ENCODE measurements around the gene GPR15. TPM values are rescaled to one million over a fixed set of nuclear protein-coding genes. Genes with fewer than 3 reads are reported as not detected.

The GPR15 gene
- total and polyA plus RNA-seq, 2 donors from 2014 or later, result not detected

- Histone ChIP-seq H3K9me3 (ENCODE audit: control insufficient read depth in 2 of 3, insufficient read depth in 1 of 3, low read length in 3 of 3) (no peaks in the 10 kb centered on the region), H3K4me3 (ENCODE audit: low read length in 3 of 3) (no peak overlapping the region), H3K9ac (ENCODE audit: low read length in 3 of 3) (no peak overlapping the region), H3K27ac (ENCODE audit: low read depth in 2 of 2, low read length in 2 of 2) (no peak overlapping the region), H3K27me3 (ENCODE audit: control insufficient read depth, insufficient read depth, low read length) (no peaks in the 10 kb centered on the region), H3K36me3 (ENCODE audit: control insufficient read depth in 2 of 3, insufficient read depth in 3 of 3, low read length in 3 of 3) (no peaks in the 10 kb centered on the region), H3K4me1 (ENCODE audit: control insufficient read depth in 2 of 3, insufficient read depth in 2 of 3, low read depth in 1 of 3, low read length in 3 of 3) (no peaks in the 10 kb centered on the region)
- intact Hi-C loops (cut with DNase I), result no loop called here
- no peak for FAIRE-seq
- no peak for DNase-seq
- no peak for TF ChIP-seq CTCF (IDR thresholded peaks at IDR 0.05; ENCODE audit: borderline replicate concordance, extremely low read depth, insufficient read depth)
Observed at GRCh38 chr3:98532709-98533571, 1.2 kb downstream of the GPR15 start.

GRCh38 chr3:98534168-98534567 lies 2.4 kb downstream of the GPR15 start:
- no peak for FAIRE-seq

GRCh38 chr3:98534734-98535133 lies 3.0 kb downstream of the GPR15 start:
- no peaks in the 10 kb centered on the region for H3K36me3 ChIP-seq (ENCODE audit: control insufficient read depth in 2 of 3, insufficient read depth in 3 of 3, low read length in 3 of 3)
- no peaks in the 10 kb centered on the region for H3K9me3 ChIP-seq (ENCODE audit: control insufficient read depth in 2 of 3, insufficient read depth in 1 of 3, low read length in 3 of 3)
- no peak for TF ChIP-seq CTCF (IDR thresholded peaks at IDR 0.05; ENCODE audit: borderline replicate concordance, extremely low read depth, insufficient read depth)
- no peak overlapping the region for H3K9ac ChIP-seq (ENCODE audit: low read length in 3 of 3)
- no peak overlapping the region for H3K4me3 ChIP-seq (ENCODE audit: low read length in 3 of 3)
- FAIRE-seq, result no peak
- H3K27me3 ChIP-seq (ENCODE audit: control insufficient read depth, insufficient read depth, low read length), result no peaks in the 10 kb centered on the region
- intact Hi-C loops (cut with DNase I), result no loop called here
- no peak for DNase-seq
- H3K4me1 ChIP-seq (ENCODE audit: control insufficient read depth in 2 of 3, insufficient read depth in 2 of 3, low read depth in 1 of 3, low read length in 3 of 3), result no peaks in the 10 kb centered on the region
- no peak overlapping the region for H3K27ac ChIP-seq (ENCODE audit: low read depth in 2 of 2, low read length in 2 of 2)

More at GRCh38 chr3:98534168-98534567, 2.4 kb downstream of the GPR15 start:
- intact Hi-C loops (cut with DNase I), result no loop called here
- H3K9ac ChIP-seq (ENCODE audit: low read length in 3 of 3), result no peak overlapping the region
- no peaks in the 10 kb centered on the region for H3K27me3 ChIP-seq (ENCODE audit: control insufficient read depth, insufficient read depth, low read length)
- no peak overlapping the region for H3K27ac ChIP-seq (ENCODE audit: low read depth in 2 of 2, low read length in 2 of 2)
- no peak for TF ChIP-seq CTCF (IDR thresholded peaks at IDR 0.05; ENCODE audit: borderline replicate concordance, extremely low read depth, insufficient read depth)
- DNase-seq, result no peak
- no peaks in the 10 kb centered on the region for H3K9me3 ChIP-seq (ENCODE audit: control insufficient read depth in 2 of 3, insufficient read depth in 1 of 3, low read length in 3 of 3)
- no peaks in the 10 kb centered on the region for H3K4me1 ChIP-seq (ENCODE audit: control insufficient read depth in 2 of 3, insufficient read depth in 2 of 3, low read depth in 1 of 3, low read length in 3 of 3)
- no peaks in the 10 kb centered on the region for H3K36me3 ChIP-seq (ENCODE audit: control insufficient read depth in 2 of 3, insufficient read depth in 3 of 3, low read length in 3 of 3)
- no peak overlapping the region for H3K4me3 ChIP-seq (ENCODE audit: low read length in 3 of 3)

All from kidney (tissue), 14 donors.